OCI-LY1 (cell line): Measurements from ENCODE around the gene SNRK.

Experiments
- H2AFZ ChIP-seq: fragments of 200-600 bp; sonication (generic), shearing (Covaris generic); 2 replicates; pipeline ENCODE4 v1.6.0; 2014; ENCODE audit warnings: antibody characterized with exemption, mild to moderate bottlenecking, low read length
- H3F3A ChIP-seq: fragments of 200-600 bp; sonication (generic), shearing (Covaris generic); 2 replicates; pipeline ENCODE4 v1.6.0; 2014; ENCODE audit warnings: mild to moderate bottlenecking, antibody characterized with exemption, low read length, moderate library complexity; ENCODE audit not compliant: insufficient read depth
- H3K27ac ChIP-seq: fragments of 200-600 bp; sonication (generic); 2 replicates; pipeline ENCODE4 v1.5.1; 2014; ENCODE audit warnings: low read length, mixed run types, mild to moderate bottlenecking, low read depth; ENCODE audit not compliant: poor library complexity, severe bottlenecking
- H3K27me3 ChIP-seq: fragments of 200-600 bp; sonication (generic); 2 replicates; pipeline ENCODE4 v1.6.0; 2014; ENCODE audit warnings: antibody characterized with exemption, mild to moderate bottlenecking, low read length, moderate library complexity; ENCODE audit not compliant: insufficient read depth
- H3K36me3 ChIP-seq: fragments of 200-600 bp; sonication (generic); 2 replicates; pipeline ENCODE4 v1.6.1; 2014; ENCODE audit warnings: mild to moderate bottlenecking, antibody characterized with exemption, low read length, moderate library complexity, mixed read lengths; ENCODE audit not compliant: insufficient read depth
- H3K4me1 ChIP-seq: fragments of 200-600 bp; sonication (generic); 2 replicates; pipeline ENCODE4 v1.5.1; 2014; ENCODE audit warnings: mild to moderate bottlenecking, low read length, moderate library complexity; ENCODE audit not compliant: insufficient read depth, severe bottlenecking
- H3K4me2 ChIP-seq: fragments of 200-600 bp; sonication (generic), shearing (Covaris generic); 2 replicates; pipeline ENCODE4 v1.6.1; 2014; ENCODE audit warnings: low read length
- H3K4me3 ChIP-seq: fragments of 200-600 bp; sonication (generic); 2 replicates; pipeline ENCODE4 v1.5.1; 2014; ENCODE audit warnings: low read length, low read depth, mild to moderate bottlenecking, mixed read lengths; ENCODE audit not compliant: poor library complexity, severe bottlenecking
- H3K79me2 ChIP-seq: fragments of 200-600 bp; shearing (Covaris generic); 2 replicates; pipeline ENCODE4 v1.6.1; 2016; ENCODE audit warnings: mixed run types, low read length, mixed read lengths; ENCODE audit not compliant: insufficient read depth
- H3K9ac ChIP-seq: fragments of 200-600 bp; sonication (generic), shearing (Covaris generic); 2 replicates; pipeline ENCODE4 v1.6.1; 2014; ENCODE audit warnings: mild to moderate bottlenecking, low read length, mixed read lengths
- H3K9me2 ChIP-seq: fragments of 200-600 bp; sonication (generic), shearing (Covaris generic); 2 replicates; pipeline ENCODE4 v1.6.1; 2014; ENCODE audit warnings: low read depth, mild to moderate bottlenecking, low read length, mixed read lengths
- H3K9me3 ChIP-seq: fragments of 200-600 bp; shearing (Covaris generic); 2 replicates; pipeline ENCODE4 v1.6.1; 2014; ENCODE audit warnings: low read length, mixed read lengths
- H4K20me1 ChIP-seq: fragments of 200-600 bp; sonication (generic), shearing (Covaris generic); 2 replicates; pipeline ENCODE4 v1.6.0; 2016; ENCODE audit warnings: mild to moderate bottlenecking, low read length; ENCODE audit not compliant: insufficient read depth
- EZH2 ChIP-seq: fragments of 200-600 bp; sonication (generic), shearing (Covaris generic); IDR thresholded peaks from 2 replicates; pipeline ENCODE4 v1.8.0; 2017; ENCODE audit warnings: borderline replicate concordance, mixed run types, mild to moderate bottlenecking, antibody characterized with exemption, low read length, moderate library complexity, mixed read lengths
- TF ChIP-seq, protein P1 (sequence below): fragments of 200-600 bp; sonication (generic), shearing (Covaris generic); IDR thresholded peaks from 2 replicates; pipeline ENCODE4 v1.5.1; 2017; ENCODE audit warnings: mild to moderate bottlenecking, antibody characterized with exemption, low read length, moderate library complexity, mixed read lengths

SNRK gene

DNA sequence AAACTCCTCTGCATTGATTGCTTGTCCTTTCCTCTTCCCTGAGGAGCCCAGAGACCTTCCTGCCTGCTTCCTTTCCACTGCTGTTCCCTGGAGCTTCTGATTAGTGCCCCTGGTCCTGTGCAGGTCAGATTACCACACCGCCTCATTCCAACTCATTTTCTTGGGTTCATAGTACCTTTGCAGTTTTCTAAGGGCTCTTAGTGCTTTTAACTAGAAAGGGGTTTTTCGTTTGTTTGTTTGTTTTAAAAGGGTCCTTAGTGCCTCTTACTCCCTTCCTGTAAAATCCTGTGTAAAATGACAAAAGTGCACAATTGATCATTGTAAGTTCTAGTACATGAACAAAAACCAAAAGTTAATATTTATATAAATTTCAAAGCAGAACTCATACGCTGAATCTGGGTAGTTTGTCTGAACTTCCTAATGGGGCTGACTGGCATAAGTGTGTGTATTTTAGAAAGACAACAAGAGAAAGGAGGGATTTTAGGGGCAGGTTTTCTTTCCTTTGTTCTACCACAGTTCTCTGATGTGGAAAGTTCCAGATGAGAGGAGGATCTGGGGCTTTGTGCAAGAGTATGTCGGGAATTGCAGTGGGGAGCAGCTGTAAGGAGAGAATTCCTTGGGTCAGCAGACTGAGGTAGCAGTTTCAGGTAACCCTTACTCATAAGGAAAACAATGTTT lies 30.6 kb downstream of the SNRK start:
- H3F3A ChIP-seq, result no peaks in the 10 kb centered on the region
- TF ChIP-seq EZH2, result no peak
- TF ChIP-seq, protein P1, sequence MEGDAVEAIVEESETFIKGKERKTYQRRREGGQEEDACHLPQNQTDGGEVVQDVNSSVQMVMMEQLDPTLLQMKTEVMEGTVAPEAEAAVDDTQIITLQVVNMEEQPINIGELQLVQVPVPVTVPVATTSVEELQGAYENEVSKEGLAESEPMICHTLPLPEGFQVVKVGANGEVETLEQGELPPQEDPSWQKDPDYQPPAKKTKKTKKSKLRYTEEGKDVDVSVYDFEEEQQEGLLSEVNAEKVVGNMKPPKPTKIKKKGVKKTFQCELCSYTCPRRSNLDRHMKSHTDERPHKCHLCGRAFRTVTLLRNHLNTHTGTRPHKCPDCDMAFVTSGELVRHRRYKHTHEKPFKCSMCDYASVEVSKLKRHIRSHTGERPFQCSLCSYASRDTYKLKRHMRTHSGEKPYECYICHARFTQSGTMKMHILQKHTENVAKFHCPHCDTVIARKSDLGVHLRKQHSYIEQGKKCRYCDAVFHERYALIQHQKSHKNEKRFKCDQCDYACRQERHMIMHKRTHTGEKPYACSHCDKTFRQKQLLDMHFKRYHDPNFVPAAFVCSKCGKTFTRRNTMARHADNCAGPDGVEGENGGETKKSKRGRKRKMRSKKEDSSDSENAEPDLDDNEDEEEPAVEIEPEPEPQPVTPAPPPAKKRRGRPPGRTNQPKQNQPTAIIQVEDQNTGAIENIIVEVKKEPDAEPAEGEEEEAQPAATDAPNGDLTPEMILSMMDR, result no peak
- no peak overlapping the region for H2AFZ ChIP-seq
- H3K36me3 ChIP-seq, result peaks cover 9% of the 10 kb centered on the region; the same call in 1 of the 2 replicates
- no peaks in the 10 kb centered on the region for H3K27me3 ChIP-seq
- no peaks in the 10 kb centered on the region for H3K79me2 ChIP-seq
- H3K4me3 ChIP-seq, result no peak overlapping the region
- H3K27ac ChIP-seq, result no peak overlapping the region
- H3K9ac ChIP-seq, result no peak overlapping the region
- H4K20me1 ChIP-seq, result no peaks in the 10 kb centered on the region
- H3K9me2 ChIP-seq, result no peaks in the 10 kb centered on the region
- H3K9me3 ChIP-seq, result no peaks in the 10 kb centered on the region
- H3K4me2 ChIP-seq, result no peak overlapping the region
- H3K4me1 ChIP-seq, result no peaks in the 10 kb centered on the region

DNA sequence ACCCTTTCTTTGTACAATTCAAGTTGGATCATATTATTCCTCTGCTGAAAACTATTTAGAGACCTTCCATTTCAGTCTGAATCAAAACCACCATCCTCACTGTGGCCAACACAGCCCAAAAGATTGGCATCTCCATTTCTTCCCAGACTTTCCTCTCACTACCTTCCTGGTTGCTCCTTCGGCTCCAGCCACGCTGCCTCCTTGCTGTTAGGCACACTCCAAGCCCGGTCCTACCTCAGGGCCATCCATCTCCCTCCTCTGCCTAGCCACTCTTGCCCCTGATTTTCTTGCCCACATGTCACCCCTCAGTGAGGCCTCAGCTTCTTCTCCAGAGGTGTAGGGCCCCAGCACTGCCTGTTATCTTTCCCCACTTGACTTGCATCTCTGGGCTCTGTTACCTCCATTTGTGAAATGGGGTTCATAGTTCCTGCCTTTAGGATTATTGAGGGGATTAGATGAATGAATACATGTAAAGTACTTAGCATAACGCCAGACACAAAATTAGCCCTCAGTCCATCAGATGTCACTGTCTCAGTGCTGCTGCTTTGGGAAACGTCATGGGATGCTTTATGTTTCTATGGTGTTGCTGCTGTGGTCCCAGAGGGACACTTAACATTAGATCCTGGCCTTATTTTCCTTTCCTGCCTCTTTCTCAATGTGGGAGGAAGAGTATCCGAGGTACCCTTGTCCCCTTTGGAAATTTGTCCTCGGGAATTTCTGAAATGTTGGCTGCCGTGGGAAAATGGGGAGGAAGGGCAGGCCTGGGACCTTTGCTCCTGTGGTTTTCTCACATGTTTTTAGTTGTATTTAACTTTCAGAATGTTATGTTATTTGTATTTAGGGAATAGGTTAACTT lies 31.3 kb downstream of the SNRK start:
- no peak for TF ChIP-seq EZH2
- TF ChIP-seq, protein P1, result no peak
- Histone ChIP-seq H3K9ac (no peak overlapping the region), H3K4me2 (no peak overlapping the region), H3F3A (no peaks in the 10 kb centered on the region), H2AFZ (no peak overlapping the region), H3K36me3 (peaks cover 1% of the 10 kb centered on the region; the same call in 1 of the 2 replicates), H3K27ac (no peak overlapping the region), H3K27me3 (no peaks in the 10 kb centered on the region), H3K4me1 (no peaks in the 10 kb centered on the region), H4K20me1 (no peaks in the 10 kb centered on the region), H3K9me2 (no peaks in the 10 kb centered on the region), H3K4me3 (no peak overlapping the region), H3K79me2 (no peaks in the 10 kb centered on the region), H3K9me3 (no peaks in the 10 kb centered on the region)

DNA sequence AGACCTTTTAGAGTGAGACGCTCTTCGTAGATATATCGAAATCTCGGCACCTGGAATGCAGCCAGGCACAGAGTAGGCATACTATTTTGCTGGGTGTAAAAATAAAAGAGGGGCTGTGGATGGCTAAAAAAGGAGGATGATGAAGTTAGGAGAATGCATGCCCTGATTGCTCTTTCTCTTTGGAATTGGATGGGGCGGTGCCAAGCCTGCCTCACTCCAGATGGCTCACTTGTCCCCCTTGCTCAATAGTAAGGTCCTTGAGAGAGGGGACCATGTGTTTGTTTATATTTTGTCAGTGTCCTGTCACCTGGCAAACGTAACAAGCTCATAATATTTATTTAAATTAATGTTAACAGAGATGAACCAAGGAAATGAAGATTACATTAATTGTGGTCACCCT lies 33.0 kb downstream of the SNRK start:
- Histone ChIP-seq H3K9ac (no peak overlapping the region), H3K9me2 (no peaks in the 10 kb centered on the region), H3K27ac (no peak overlapping the region), H3K27me3 (no peaks in the 10 kb centered on the region), H2AFZ (no peak overlapping the region), H3K9me3 (no peaks in the 10 kb centered on the region), H4K20me1 (no peaks in the 10 kb centered on the region), H3K4me1 (no peaks in the 10 kb centered on the region), H3K36me3 (peaks cover 4% of the 10 kb centered on the region; the same call in 1 of the 2 replicates), H3K79me2 (no peaks in the 10 kb centered on the region), H3F3A (no peaks in the 10 kb centered on the region), H3K4me3 (no peak overlapping the region), H3K4me2 (no peak overlapping the region)
- TF ChIP-seq, protein P1, result no peak
- TF ChIP-seq EZH2, result no peak
